H9 (cell line): ENCODE data around the gene SPACA5. TPM values are rescaled to one million over a fixed set of nuclear protein-coding genes. Genes with fewer than 3 reads are reported as not detected.

Experiments
- DNase-seq: peaks from one replicate; pipeline ENCODE4 v3.0.0-alpha.2; 2017
- H2AFZ ChIP-seq: one replicate; pipeline ENCODE4 v1.6.1; 2013; ENCODE audit warnings: mild to moderate bottlenecking, low read length, control low read depth, moderate library complexity
- H2AK5ac ChIP-seq: 2 replicates; pipeline ENCODE4 v1.6.1; 2013; ENCODE audit warnings: low read length, control low read depth, mixed read lengths; ENCODE audit not compliant: insufficient read length
- H2BK120ac ChIP-seq: one replicate; pipeline ENCODE4 v1.6.1; 2013; ENCODE audit warnings: low read depth, mild to moderate bottlenecking, low read length, control low read depth, inconsistent platforms; ENCODE audit not compliant: poor library complexity, severe bottlenecking
- H2BK12ac ChIP-seq: 2 replicates; pipeline ENCODE4 v1.6.1; 2013; ENCODE audit warnings: low read length, control low read depth, mixed read lengths, low read depth; ENCODE audit not compliant: insufficient read length
- H2BK15ac ChIP-seq: 2 replicates; pipeline ENCODE4 v1.6.1; 2013; ENCODE audit warnings: low read depth, low read length, control low read depth
- H2BK20ac ChIP-seq: one replicate; pipeline ENCODE4 v1.6.1; 2013; ENCODE audit warnings: low read depth, mild to moderate bottlenecking, low read length, control low read depth, inconsistent platforms; ENCODE audit not compliant: poor library complexity, severe bottlenecking
- H2BK5ac ChIP-seq: 2 replicates; pipeline ENCODE4 v1.6.1; 2013; ENCODE audit warnings: low read length, control low read depth, mixed read lengths; ENCODE audit not compliant: insufficient read length
- H3K14ac ChIP-seq: 2 replicates; pipeline ENCODE4 v1.6.1; 2013; ENCODE audit warnings: low read length, control low read depth; ENCODE audit not compliant: insufficient read depth
- H3K18ac ChIP-seq: 2 replicates; pipeline ENCODE4 v1.6.1; 2013; ENCODE audit warnings: low read depth, mild to moderate bottlenecking, mixed read lengths, low read length, control low read depth; ENCODE audit not compliant: insufficient read length
- H3K23ac ChIP-seq: 2 replicates; pipeline ENCODE4 v1.6.1; 2013; ENCODE audit warnings: low read length, control low read depth, mixed read lengths, low read depth; ENCODE audit not compliant: insufficient read length
- H3K23me2 ChIP-seq: 2 replicates; pipeline ENCODE4 v1.6.1; 2013; ENCODE audit warnings: low read depth, mild to moderate bottlenecking, mixed read lengths, low read length, control low read depth; ENCODE audit not compliant: insufficient read length, poor library complexity, severe bottlenecking
- H3K27ac ChIP-seq: 2 replicates; pipeline ENCODE4 v1.5.1; 2013; ENCODE audit warnings: low read length, control low read depth, mixed read lengths, low read depth; ENCODE audit not compliant: insufficient read length
- H3K27me3 ChIP-seq: 2 replicates; pipeline ENCODE4 v1.6.1; 2013; ENCODE audit warnings: low read length, control low read depth, inconsistent platforms; ENCODE audit not compliant: insufficient read depth
- H3K4ac ChIP-seq: 2 replicates; pipeline ENCODE4 v1.6.1; 2013; ENCODE audit warnings: low read depth, mild to moderate bottlenecking, control low read depth, inconsistent platforms, low read length, moderate library complexity
- H3K4me1 ChIP-seq: 2 replicates; pipeline ENCODE4 v1.6.1; 2013; ENCODE audit warnings: low read length, control low read depth, inconsistent platforms; ENCODE audit not compliant: insufficient read depth
- H3K4me2 ChIP-seq: 2 replicates; pipeline ENCODE4 v1.6.1; 2013; ENCODE audit warnings: low read length, control low read depth, mixed read lengths; ENCODE audit not compliant: insufficient read length, insufficient read depth
- H3K56ac ChIP-seq: 2 replicates; pipeline ENCODE4 v1.6.1; 2013; ENCODE audit warnings: low read depth, mild to moderate bottlenecking, mixed read lengths, low read length, control low read depth; ENCODE audit not compliant: insufficient read length
- H3K79me1 ChIP-seq: 2 replicates; pipeline ENCODE4 v1.6.1; 2013; ENCODE audit warnings: low read depth, mild to moderate bottlenecking, moderate library complexity, low read length, control low read depth, inconsistent platforms; ENCODE audit not compliant: insufficient read depth, poor library complexity, severe bottlenecking
- H3K79me2 ChIP-seq: 2 replicates; pipeline ENCODE4 v1.6.1; 2013; ENCODE audit warnings: low read length, control low read depth, inconsistent platforms; ENCODE audit not compliant: insufficient read depth
- H3K9ac ChIP-seq: 2 replicates; pipeline ENCODE4 v1.6.1; 2013; ENCODE audit warnings: low read length, control low read depth, mixed read lengths; ENCODE audit not compliant: insufficient read length; ENCODE audit errors: extremely low read depth
- H3K9me3 ChIP-seq: one replicate; pipeline ENCODE4 v1.6.1; 2013; ENCODE audit warnings: low read depth, low read length, inconsistent platforms; ENCODE audit not compliant: control insufficient read depth
- H3T11ph ChIP-seq: one replicate; pipeline ENCODE4 v1.6.1; 2013; ENCODE audit warnings: mild to moderate bottlenecking, low read length, control low read depth, inconsistent platforms
- H4K20me1 ChIP-seq: one replicate; pipeline ENCODE4 v1.6.1; 2013; ENCODE audit not compliant: control insufficient read depth, insufficient read length, insufficient read depth
- H4K5ac ChIP-seq: 2 replicates; pipeline ENCODE4 v1.6.1; 2013; ENCODE audit warnings: low read depth, mild to moderate bottlenecking, mixed read lengths, low read length, control low read depth; ENCODE audit not compliant: insufficient read length
- H4K8ac ChIP-seq: replicated peaks from 2 replicates; pipeline ENCODE4 v1.6.1; 2013; ENCODE audit warnings: low read length, control low read depth, mixed read lengths, low read depth; ENCODE audit not compliant: insufficient read length
- H4K91ac ChIP-seq: 2 replicates; pipeline ENCODE4 v1.6.1; 2013; ENCODE audit warnings: low read depth, mild to moderate bottlenecking, moderate library complexity, mixed read lengths, low read length, control low read depth; ENCODE audit not compliant: insufficient read length
- H3K27ac Mint-ChIP-seq, 3 experiments: 2 replicates in 2 of 3; 3 replicates in 1 of 3; pipeline ENCODE4 v1.8.0; 2020 to 2021; ENCODE audit warnings: mixed read lengths in 3 of 3, mild to moderate bottlenecking in 1 of 3, moderate library complexity in 1 of 3
- H3K27me3 Mint-ChIP-seq: 2 replicates; pipeline ENCODE4 v1.8.0; 2021; ENCODE audit warnings: low read depth, mild to moderate bottlenecking, moderate library complexity, mixed read lengths
- H3K36me3 Mint-ChIP-seq, 3 experiments: 2 replicates in 2 of 3; 3 replicates in 1 of 3; pipeline ENCODE4 v1.8.0; 2020 to 2021; ENCODE audit warnings: low read depth in 3 of 3, mixed read lengths in 3 of 3; ENCODE audit not compliant: insufficient read depth in 1 of 3
- H3K4me1 Mint-ChIP-seq, 2 experiments: 2 replicates each; pipeline ENCODE4 v1.8.0; 2020; ENCODE audit warnings: mixed read lengths in 2 of 2
- H3K4me3 Mint-ChIP-seq, 2 experiments: 2 replicates in 1 of 2; 3 replicates in 1 of 2; pipeline ENCODE4 v1.8.0; 2020 to 2021; ENCODE audit warnings: mild to moderate bottlenecking in 2 of 2, mixed read lengths in 2 of 2, moderate library complexity in 1 of 2
- H3K9me3 Mint-ChIP-seq, 2 experiments: 2 replicates in 1 of 2; 3 replicates in 1 of 2; pipeline ENCODE4 v1.8.0; 2020; ENCODE audit warnings: mild to moderate bottlenecking in 2 of 2, mixed read lengths in 2 of 2, moderate library complexity in 1 of 2
- WGBS: extraction: QIAGEN DNeasy Blood & Tissue Kit; methylation state at CpG from one replicate; pipeline ENCODE4 v1.1.7; 2013; ENCODE audit warnings: missing lambda C conversion rate, low lambda C conversion rate, mixed read lengths; ENCODE audit not compliant: insufficient read length; ENCODE audit errors: extremely low coverage; 5-methylcytosine and 5-hydroxymethylcytosine counted together
- total RNA-seq: library from RNA; stranded (reverse); gene quantifications from 2 replicates; pipeline ENCODE4 v1.2.1, GENCODE V29; 2021
- TF ChIP-seq, protein P1 (sequence below): fragments of 200-600 bp; sonication (generic); conservative IDR thresholded peaks from 3 replicates; pipeline ENCODE4 v1.8.0; 2021; ENCODE audit warnings: antibody characterized with exemption, mild to moderate bottlenecking

Gene SPACA5
- total RNA-seq, 1 experiment from 2014 or later: not detected

DNA sequence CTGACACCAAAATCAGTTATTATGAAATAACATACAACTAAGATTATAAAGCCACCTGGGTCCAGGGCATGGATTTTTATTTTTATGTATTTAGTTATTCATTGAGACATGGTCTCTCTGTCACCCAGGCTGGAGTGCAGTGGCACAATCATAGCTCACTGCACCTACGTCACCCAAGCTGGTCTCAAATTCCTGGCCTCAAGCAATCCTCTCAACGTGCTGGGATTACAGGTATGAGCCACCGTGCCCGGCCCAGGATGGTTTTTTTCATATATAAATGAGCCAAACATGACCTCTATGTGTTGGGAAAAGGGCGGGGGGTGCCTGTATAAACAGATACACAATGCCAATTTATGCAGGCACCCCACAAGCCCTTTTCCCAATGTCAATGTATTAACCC lies 40.1 kb downstream of the SPACA5 start:
- WGBS: no CpG with 5 or more reads among the region's 5 CpGs
- Histone ChIP-seq H3K4me1 (no peaks in the 10 kb centered on the region), H4K5ac (no peak overlapping the region), H3K27me3 (no peaks in the 10 kb centered on the region), H2BK12ac (no peak overlapping the region), H3K18ac (no peak overlapping the region), H4K20me1 (no peaks in the 10 kb centered on the region), H3K4me2 (no peak overlapping the region), H3K56ac (no peak overlapping the region), H2BK20ac (no peak overlapping the region), H4K8ac (no peak overlapping the region), H3K4ac (no peak overlapping the region), H3K79me2 (no peaks in the 10 kb centered on the region), H2AFZ (no peak overlapping the region), H2AK5ac (no peak overlapping the region), H4K91ac (no peak overlapping the region), H2BK15ac (no peak overlapping the region), H3K23me2 (no peaks in the 10 kb centered on the region), H3K79me1 (no peaks in the 10 kb centered on the region), H3K23ac (no peak overlapping the region), H3K9me3 (peaks cover 46% of the 10 kb centered on the region), H2BK5ac (no peak overlapping the region), H3T11ph (no peak overlapping the region), H3K9ac (no peak overlapping the region), H2BK120ac (no peak overlapping the region), H3K27ac (no peak overlapping the region), H3K14ac (no peak overlapping the region)
- Mint-ChIP-seq H3K4me1 (peaks cover 0 to 6% of the 10 kb centered on the region in 2 experiments; a peak in 2 of 4 replicates), H3K36me3 (peaks cover 3 to 5% (median 3%) of the 10 kb centered on the region in 3 experiments; a peak in 5 of 7 replicates), H3K4me3 (no peak overlapping the region), H3K27me3 (no peaks in the 10 kb centered on the region; the same call in 1 of the 2 replicates), H3K27ac (no peak overlapping the region), H3K9me3 (peaks cover 63 to 64% of the 10 kb centered on the region in 2 experiments)
- no peak for DNase-seq
- TF ChIP-seq, protein P1, sequence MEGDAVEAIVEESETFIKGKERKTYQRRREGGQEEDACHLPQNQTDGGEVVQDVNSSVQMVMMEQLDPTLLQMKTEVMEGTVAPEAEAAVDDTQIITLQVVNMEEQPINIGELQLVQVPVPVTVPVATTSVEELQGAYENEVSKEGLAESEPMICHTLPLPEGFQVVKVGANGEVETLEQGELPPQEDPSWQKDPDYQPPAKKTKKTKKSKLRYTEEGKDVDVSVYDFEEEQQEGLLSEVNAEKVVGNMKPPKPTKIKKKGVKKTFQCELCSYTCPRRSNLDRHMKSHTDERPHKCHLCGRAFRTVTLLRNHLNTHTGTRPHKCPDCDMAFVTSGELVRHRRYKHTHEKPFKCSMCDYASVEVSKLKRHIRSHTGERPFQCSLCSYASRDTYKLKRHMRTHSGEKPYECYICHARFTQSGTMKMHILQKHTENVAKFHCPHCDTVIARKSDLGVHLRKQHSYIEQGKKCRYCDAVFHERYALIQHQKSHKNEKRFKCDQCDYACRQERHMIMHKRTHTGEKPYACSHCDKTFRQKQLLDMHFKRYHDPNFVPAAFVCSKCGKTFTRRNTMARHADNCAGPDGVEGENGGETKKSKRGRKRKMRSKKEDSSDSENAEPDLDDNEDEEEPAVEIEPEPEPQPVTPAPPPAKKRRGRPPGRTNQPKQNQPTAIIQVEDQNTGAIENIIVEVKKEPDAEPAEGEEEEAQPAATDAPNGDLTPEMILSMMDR: no peak
